GM18505 (cell line): ENCODE results near the gene SH3RF1.

Experiments
- ATAC-seq: cut with Tn5 transposase; IDR thresholded peaks from one replicate; pipeline ENCODE4 v1.9.1; 2021; ENCODE audit not compliant: unreplicated experiment
- POLR2A ChIP-seq: IDR thresholded peaks from 4 replicates; pipeline ENCODE4 v1.6.1; 2011; ENCODE audit warnings: borderline replicate concordance; ENCODE audit not compliant: insufficient read depth, insufficient read length; ENCODE audit errors: extremely low read depth

The SH3RF1 gene

DNA sequence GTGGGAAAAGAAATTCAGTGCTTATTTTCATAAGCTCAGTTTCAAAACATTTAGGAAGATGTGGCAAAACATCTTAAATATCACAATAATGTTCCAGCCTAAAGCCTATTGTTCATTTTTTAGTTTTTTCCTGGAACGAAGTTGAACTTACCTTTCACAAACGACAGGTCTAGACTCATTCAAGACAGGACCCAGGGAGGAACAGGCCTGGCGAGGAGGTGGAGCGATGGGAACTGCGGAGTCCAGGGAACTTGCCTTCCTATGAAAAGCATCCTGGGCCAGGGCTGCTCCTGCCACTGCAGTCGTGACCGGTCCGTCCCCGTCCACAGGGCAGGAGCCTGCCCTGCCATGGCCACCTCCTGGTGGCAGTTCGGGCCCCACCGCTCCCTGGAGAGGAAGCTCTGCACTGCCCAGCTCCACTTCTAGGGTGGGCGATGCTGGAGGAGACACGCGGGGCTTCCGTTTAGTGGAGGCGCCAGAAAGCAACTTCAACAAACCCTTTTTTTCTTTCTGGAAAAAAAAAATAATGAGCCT, 164.0 kb downstream of the SH3RF1 start:
- no peak for ATAC-seq
- TF ChIP-seq POLR2A: no peak

- TF ChIP-seq POLR2A: no peak
- no peak for ATAC-seq
These were observed 165.1 kb downstream of the SH3RF1 start for GRCh38 chr4:169105620-169106019.

DNA sequence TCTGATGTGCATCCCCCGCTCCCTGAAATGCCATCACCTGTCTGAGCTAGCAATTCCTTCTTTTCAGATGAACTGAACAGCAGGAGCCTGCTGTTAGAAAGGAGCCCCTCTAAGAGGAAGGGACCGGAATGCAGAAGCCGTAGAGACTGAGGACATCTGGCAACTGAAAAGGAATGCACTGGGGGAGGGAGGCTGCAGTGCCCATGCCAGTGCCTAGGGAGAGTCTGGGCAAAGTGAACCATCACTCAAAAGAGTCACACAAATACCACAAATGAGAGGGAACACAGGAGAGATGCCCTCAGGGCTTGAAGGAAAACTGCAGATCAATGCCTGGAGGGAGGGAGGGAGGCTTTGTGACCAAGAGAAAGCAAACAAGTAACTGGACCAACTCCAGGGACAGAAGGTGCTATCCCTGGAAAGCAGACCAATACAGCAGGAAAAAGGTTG, 166.8 kb downstream of the SH3RF1 start:
- TF ChIP-seq POLR2A: no peak
- no peak for ATAC-seq

- ATAC-seq: no peak
- no peak for TF ChIP-seq POLR2A
These were observed 168.7 kb downstream of the SH3RF1 start for GRCh38 chr4:169102026-169102425.

DNA sequence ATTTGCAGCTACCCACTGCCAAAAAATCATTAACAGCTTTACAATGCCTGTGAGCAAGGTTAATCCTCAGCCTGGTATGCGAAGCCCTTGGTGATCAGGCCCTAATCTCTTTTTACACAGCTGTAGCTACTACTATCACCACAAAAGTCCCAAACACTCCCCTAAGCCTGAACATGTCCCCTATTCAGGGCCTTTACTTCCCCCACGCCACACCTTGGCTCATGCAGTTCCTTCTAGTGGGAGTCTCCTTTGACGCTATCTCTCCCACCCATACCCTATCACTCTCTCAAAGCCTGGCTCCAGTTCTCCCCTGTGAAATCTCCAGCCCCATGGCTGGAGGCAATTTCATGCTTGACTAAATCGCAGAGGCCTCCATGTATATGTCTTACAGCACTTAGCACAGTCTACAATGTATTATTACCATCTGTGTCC, 170.1 kb downstream of the SH3RF1 start:
- TF ChIP-seq POLR2A: no peak
- ATAC-seq: no peak

DNA sequence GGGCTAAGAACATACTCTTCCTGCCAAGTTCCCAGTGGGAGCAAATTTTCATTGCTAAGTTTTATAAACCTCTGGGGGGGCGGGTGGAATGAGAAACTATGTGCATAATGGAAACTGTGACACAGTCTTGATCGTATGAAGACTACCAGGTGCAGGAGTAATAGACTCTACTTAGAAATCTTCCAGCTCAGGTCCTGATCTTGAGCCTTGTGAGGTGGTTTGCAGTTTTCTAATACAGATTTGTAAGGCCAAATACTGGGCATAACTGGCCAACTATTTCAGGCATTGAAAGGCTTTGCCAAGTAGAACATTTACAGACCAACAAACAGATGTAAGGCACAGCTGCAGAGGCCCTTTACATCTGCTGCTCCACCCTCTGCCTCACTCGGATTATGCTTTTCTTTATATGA, 171.0 kb downstream of the SH3RF1 start:
- peak; percentile 43 for ATAC-seq
- no peak for TF ChIP-seq POLR2A

DNA sequence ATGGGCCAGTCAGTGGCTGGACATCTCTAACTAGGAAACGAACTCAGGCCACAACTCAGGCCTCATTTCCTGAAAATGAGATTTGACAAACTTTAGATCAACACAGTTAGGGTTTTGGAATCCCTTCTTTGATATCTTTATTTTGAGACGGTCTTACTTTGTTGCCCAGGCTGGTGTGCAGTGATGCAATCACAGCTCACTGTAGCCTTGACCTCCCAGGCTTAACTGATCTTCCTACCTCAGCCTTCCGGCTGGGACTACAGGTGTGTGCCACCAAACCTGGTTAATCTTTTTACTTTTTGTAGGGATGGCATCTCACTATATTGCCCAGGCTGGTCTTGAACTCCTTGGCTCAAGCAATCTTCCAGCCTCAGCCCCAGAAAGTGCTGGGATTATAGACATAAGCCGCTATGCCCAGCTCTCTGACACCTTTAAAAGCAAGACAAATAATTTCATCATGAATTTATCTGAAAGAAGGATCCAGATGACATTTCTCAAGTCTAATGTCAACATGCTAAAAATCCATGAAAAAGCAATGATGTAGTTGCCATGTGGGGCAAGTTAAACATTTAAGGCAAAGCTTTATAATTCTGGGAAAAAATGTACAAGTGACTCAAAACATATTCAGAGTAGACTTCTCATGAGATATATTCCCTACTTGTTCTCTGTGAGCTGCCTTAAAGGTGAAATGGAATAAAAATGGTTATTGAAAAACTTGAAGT, 171.6 kb downstream of the SH3RF1 start:
- ATAC-seq: no peak
- TF ChIP-seq POLR2A: no peak

GRCh38 chr4:169098532-169098931, 172.2 kb downstream of the SH3RF1 start:
- ATAC-seq: peak; percentile 44
- no peak for TF ChIP-seq POLR2A

GRCh38 chr4:169098054-169098497, 172.7 kb downstream of the SH3RF1 start:
- no peak for TF ChIP-seq POLR2A
- ATAC-seq: peak; percentile 39

DNA sequence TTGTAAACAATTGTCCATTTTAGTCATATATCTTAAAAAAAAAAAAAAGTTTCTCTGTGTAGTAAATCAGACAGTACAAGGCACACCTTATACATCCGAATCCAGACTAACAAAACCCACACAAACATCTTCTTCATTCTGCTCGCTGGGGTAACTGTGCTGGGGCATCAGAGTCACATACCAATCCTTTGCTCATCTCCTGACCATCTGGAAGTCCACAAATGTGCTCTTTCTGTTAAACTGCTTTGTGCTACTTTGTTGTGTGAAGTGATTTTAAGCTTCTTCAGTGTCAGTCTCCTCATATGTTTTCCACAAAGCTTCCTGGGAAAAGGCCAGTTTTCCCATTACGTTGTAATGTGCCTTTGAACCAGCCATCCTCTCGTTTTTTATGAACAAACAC, 174.5 kb downstream of the SH3RF1 start:
- TF ChIP-seq POLR2A: no peak
- no peak for ATAC-seq

DNA sequence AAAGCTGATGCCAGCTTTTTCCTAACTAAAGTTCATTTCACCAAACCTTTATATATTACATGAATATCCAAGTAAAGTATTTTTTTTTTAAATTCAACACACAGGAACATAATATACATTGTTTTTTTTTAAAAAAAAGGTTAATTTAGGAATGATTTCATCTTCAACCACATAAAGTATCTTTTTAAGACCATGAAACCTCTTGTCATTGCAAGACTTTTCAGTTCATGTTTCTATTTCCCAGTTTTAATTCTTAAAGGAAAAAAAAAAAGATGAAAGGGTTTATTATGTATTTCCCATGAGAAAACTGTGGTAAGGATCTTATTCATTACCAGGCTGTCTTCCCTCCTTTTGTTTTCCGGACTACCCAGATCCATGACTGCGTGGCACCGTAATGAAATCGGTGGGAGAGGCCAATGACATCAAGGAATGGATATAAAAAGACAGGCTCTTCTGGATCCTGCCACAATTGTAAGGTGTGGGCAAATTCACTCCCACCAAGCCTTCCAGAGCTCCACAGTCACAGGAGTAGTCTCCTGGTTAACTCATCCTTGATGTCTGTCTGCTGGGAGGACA, 176.0 kb downstream of the SH3RF1 start:
- no peak for ATAC-seq
- no peak for TF ChIP-seq POLR2A

- TF ChIP-seq POLR2A: no peak
- ATAC-seq: no peak
These were observed 177.8 kb downstream of the SH3RF1 start for GRCh38 chr4:169092889-169093522.

DNA sequence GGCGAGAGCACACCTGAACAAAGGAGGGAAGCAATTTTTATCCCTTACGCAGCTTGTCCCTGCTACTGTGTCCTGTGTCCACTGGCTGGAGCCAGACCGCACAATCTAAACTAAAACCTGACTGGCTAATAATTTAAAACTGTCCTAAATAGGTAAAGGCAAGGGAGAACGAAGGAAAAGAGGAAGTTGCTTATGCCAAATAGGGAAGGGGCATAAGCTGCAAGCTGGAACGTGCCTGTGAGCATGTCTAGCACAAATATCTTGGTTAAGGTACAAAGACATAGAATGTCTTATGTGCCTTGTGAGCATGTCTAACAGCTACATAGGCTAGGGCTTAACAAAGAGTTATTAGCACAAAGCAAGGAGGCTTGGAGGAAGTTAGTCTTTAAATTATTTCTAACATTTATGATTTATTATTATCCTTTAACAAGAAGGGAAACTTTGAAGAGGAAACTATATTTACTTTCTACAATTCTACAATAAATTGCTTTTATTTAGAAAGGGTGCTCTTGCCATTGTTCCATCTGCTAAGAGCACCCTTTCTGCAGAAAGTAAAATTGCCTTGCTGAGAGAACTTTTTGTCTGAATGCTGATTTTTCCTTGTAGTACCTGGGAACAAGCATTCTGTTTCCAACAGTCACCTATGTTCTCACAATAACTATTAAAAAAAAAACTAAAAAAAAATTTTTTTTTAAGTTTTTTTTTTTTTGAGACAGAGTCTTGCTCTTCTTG, 180.1 kb downstream of the SH3RF1 start:
- TF ChIP-seq POLR2A: no peak
- ATAC-seq: no peak

GRCh38 chr4:169089004-169089403, 181.8 kb downstream of the SH3RF1 start:
- no peak for TF ChIP-seq POLR2A
- no peak for ATAC-seq

GRCh38 chr4:169084954-169085353, 185.8 kb downstream of the SH3RF1 start:
- TF ChIP-seq POLR2A: no peak
- no peak for ATAC-seq
